HEK293T (cell line): ENCODE measurements around the gene MACROD2.

ENCODE experiments used
- CTCF ChIA-PET: fragments of 350-600 bp; formaldehyde crosslinking; extraction: SDS; loops from one replicate; lab custom pipeline; 2021; ENCODE audit warnings: antibody characterized with exemption, inconsistent platforms; lab: Yijun Ruan, JAX
- POLR2A ChIA-PET: fragments of 350-600 bp; formaldehyde crosslinking; extraction: SDS; loops from one replicate; lab custom pipeline; 2020; ENCODE audit warnings: antibody characterized with exemption, inconsistent platforms; lab: Yijun Ruan, JAX
- DNase-seq: peaks from one replicate; pipeline ENCODE4 v3.0.0; 2012; ENCODE audit warnings: mixed read lengths; ENCODE audit errors: extremely low spot score
- ARNT ChIP-seq: fragments of 450-650 bp; IDR thresholded peaks from 2 replicates; pipeline ENCODE4 v1.6.1; 2017; ENCODE audit warnings: mild to moderate bottlenecking
- BHLHE40 ChIP-seq: fragments of 450-650 bp; IDR thresholded peaks from 2 replicates; pipeline ENCODE4 v1.6.1; 2016; ENCODE audit warnings: mild to moderate bottlenecking, moderate library complexity, borderline replicate concordance
- CTBP1 ChIP-seq: fragments of 450-650 bp; IDR thresholded peaks from 2 replicates; pipeline ENCODE4 v1.6.1; 2016; ENCODE audit warnings: borderline replicate concordance
- ELF4 ChIP-seq: fragments of 450-650 bp; IDR thresholded peaks from 2 replicates; pipeline ENCODE4 v1.6.1; 2017; ENCODE audit warnings: antibody characterized with exemption
- FOXA1 ChIP-seq: fragments of 450-650 bp; IDR thresholded peaks from 2 replicates; pipeline ENCODE4 v1.6.1; 2016; ENCODE audit warnings: mild to moderate bottlenecking
- FOXK2 ChIP-seq: fragments of 450-650 bp; IDR thresholded peaks from 2 replicates; pipeline ENCODE4 v1.6.1; 2016; ENCODE audit warnings: mild to moderate bottlenecking
- FOXM1 ChIP-seq: fragments of 450-650 bp; IDR thresholded peaks from 2 replicates; pipeline ENCODE4 v1.6.1; 2017; ENCODE audit warnings: mild to moderate bottlenecking, borderline replicate concordance
- HDGF ChIP-seq: fragments of 450-650 bp; IDR thresholded peaks from 2 replicates; pipeline ENCODE4 v1.6.1; 2017; ENCODE audit warnings: antibody characterized with exemption, borderline replicate concordance
- L3MBTL2 ChIP-seq: fragments of 450-650 bp; conservative IDR thresholded peaks from 2 replicates; pipeline ENCODE4 v1.6.1; 2016; ENCODE audit warnings: mild to moderate bottlenecking
- LEF1 ChIP-seq: fragments of 450-650 bp; IDR thresholded peaks from 2 replicates; pipeline ENCODE4 v1.6.1; 2017; ENCODE audit warnings: mild to moderate bottlenecking, borderline replicate concordance
- NFRKB ChIP-seq: fragments of 450-650 bp; IDR thresholded peaks from 2 replicates; pipeline ENCODE4 v1.6.1; 2016; ENCODE audit warnings: mild to moderate bottlenecking, moderate library complexity
- PKNOX1 ChIP-seq: fragments of 450-650 bp; IDR thresholded peaks from 2 replicates; pipeline ENCODE4 v1.6.1; 2016
- SP1 ChIP-seq: fragments of 450-650 bp; IDR thresholded peaks from 2 replicates; pipeline ENCODE4 v1.6.1; 2017
- SUZ12 ChIP-seq: fragments of 450-650 bp; IDR thresholded peaks from 2 replicates; pipeline ENCODE4 v1.6.1; 2016; ENCODE audit warnings: mild to moderate bottlenecking
- TARDBP ChIP-seq: fragments of 450-650 bp; IDR thresholded peaks from 2 replicates; pipeline ENCODE4 v1.6.1; 2016
- ZNF384 ChIP-seq: fragments of 450-650 bp; IDR thresholded peaks from 2 replicates; pipeline ENCODE4 v1.6.1; 2016

Gene MACROD2

DNA sequence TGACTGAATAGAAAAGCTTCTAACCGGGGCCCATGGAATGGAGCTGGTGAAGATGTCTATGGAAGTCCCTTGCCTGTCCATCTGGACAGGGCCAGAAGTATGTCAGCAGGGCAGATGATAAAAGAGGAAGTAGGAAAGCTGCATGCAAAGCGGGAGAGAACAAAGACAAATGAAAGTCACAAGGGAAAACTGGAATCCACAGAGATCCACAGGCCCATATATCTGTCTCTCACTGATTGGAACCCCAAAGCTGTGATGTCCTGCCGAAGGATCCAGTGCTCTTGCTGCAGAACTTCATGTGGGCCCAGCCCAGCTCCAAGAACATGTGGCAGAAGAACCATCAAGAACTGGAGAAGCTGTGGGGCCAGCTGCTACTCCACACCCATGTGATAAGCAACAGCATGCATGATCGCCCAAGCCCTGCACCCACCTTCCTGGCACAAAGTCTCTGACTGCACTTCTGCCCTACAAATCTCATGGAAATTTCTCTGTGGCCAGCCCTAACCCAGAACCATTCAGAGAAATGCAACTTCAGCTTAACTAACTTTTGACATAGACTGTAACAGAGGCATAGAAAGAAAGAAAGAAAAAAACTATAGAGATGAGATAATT, 1862.0 kb downstream of the MACROD2 start:
- no peak for DNase-seq
- ChIA-PET CTCF (no interaction called here), POLR2A (no interaction called here)
- TF ChIP-seq FOXM1 (no peak), SUZ12 (no peak), HDGF (no peak), ARNT (no peak), NFRKB (no peak), SP1 (no peak), BHLHE40 (no peak), LEF1 (no peak), FOXA1 (no peak), PKNOX1 (no peak), ZNF384 (no peak), FOXK2 (no peak), CTBP1 (no peak), TARDBP (no peak), ELF4 (no peak), L3MBTL2 (no peak)

- DNase-seq = no peak
- CTCF ChIA-PET = no interaction called here
- TF ChIP-seq NFRKB (no peak), BHLHE40 (no peak), FOXM1 (no peak), PKNOX1 (no peak), ELF4 (no peak), LEF1 (no peak), CTBP1 (no peak), FOXK2 (no peak), SP1 (no peak), ZNF384 (no peak), SUZ12 (no peak), L3MBTL2 (no peak), FOXA1 (no peak), HDGF (no peak)
- POLR2A ChIA-PET = no interaction called here
These were observed 1863.7 kb downstream of the MACROD2 start for GRCh38 chr20:15859061-15859460.

DNA sequence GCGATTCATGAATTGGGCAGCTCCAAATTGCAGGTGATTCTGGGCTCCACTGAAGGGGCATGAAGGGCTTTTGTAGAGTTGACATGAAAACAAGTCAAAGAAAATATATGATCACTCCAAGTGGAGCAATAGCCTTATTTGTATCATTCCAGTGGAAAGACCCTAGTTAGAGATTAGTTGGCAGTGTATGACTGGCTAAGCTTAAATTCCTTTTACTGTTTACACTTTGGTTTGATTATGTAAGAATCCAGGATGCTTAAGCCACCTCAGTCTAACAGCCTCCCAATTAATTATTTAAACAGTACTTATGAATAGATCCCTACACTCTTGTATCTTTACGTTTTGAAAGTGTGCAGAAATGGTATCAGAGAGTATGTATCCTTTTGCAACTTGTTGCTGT, 1865.5 kb downstream of the MACROD2 start:
- DNase-seq = no peak
- POLR2A ChIA-PET = no interaction called here
- CTCF ChIA-PET = no interaction called here
- TF ChIP-seq LEF1 (no peak), SP1 (no peak), FOXA1 (no peak), FOXM1 (no peak), L3MBTL2 (no peak), BHLHE40 (no peak), HDGF (no peak), CTBP1 (no peak), ARNT (no peak), NFRKB (no peak), SUZ12 (no peak), ELF4 (no peak), ZNF384 (no peak), FOXK2 (no peak), PKNOX1 (no peak), TARDBP (no peak)

GRCh38 chr20:15862178-15862577, 1866.9 kb downstream of the MACROD2 start:
- POLR2A ChIA-PET = no interaction called here
- no peak for TF ChIP-seq FOXA1
- TF ChIP-seq ELF4 = no peak
- TF ChIP-seq SUZ12 = no peak
- no peak for TF ChIP-seq FOXM1
- no peak for TF ChIP-seq SP1
- no peak for TF ChIP-seq TARDBP
- TF ChIP-seq CTBP1 = no peak
- TF ChIP-seq ARNT = no peak
- TF ChIP-seq L3MBTL2 = no peak
- TF ChIP-seq FOXK2 = no peak
- CTCF ChIA-PET = no interaction called here
- no peak for DNase-seq

- ChIA-PET POLR2A (no interaction called here), CTCF (no interaction called here)
- TF ChIP-seq SUZ12 (no peak), FOXM1 (no peak), L3MBTL2 (no peak), LEF1 (no peak)
- DNase-seq = no peak
These were observed 1868.4 kb downstream of the MACROD2 start for GRCh38 chr20:15863735-15864134.

GRCh38 chr20:15865553-15865952, 1870.2 kb downstream of the MACROD2 start:
- ChIA-PET CTCF (no interaction called here), POLR2A (no interaction called here)
- DNase-seq = no peak
- TF ChIP-seq SUZ12 = no peak
- TF ChIP-seq LEF1 = no peak
- no peak for TF ChIP-seq PKNOX1
- TF ChIP-seq FOXA1 = no peak
- no peak for TF ChIP-seq FOXK2
- no peak for TF ChIP-seq HDGF
- no peak for TF ChIP-seq NFRKB
- no peak for TF ChIP-seq ZNF384
- no peak for TF ChIP-seq SP1
- TF ChIP-seq TARDBP = no peak
- no peak for TF ChIP-seq BHLHE40
